IgD-negative memory B cell (primary cell): ENCODE results near the gene CAPZA3. TPM values are rescaled to one million over a fixed set of nuclear protein-coding genes. Genes with fewer than 3 reads are reported as not detected.

Experiments
- polyA plus RNA-seq: library from polyadenylated mRNA; unstranded; fragments of 300-500 nt; fragmentation: Illumina TruSeq; gene quantifications from one replicate; pipeline ENCODE4 v1.2.3, GENCODE V29; 2021

The CAPZA3 gene
- polyA plus RNA-seq, 1 donor from 2014 or later = not detected

Other genes with a start within 250 kb of the CAPZA3 start
- gene PLCZ1, start 107 bp upstream of the CAPZA3 start, polyA plus RNA-seq = not detected